IMR-90 (cell line): ENCODE data around the gene CATSPER1. TPM values are rescaled to one million over a fixed set of nuclear protein-coding genes. Genes with fewer than 3 reads are reported as not detected.

Experiments used
- ATAC-seq: fragments of 200-7000 bp; cut with Tn5 transposase; 2 replicates; pipeline ENCODE4 v1.9.1; 2020; ENCODE audit warnings: low read depth, mild to moderate bottlenecking, moderate library complexity
- BruUV-seq: library from RNA; stranded (reverse); fragments of 400-500 nt; replicated peaks from 2 replicates; lab custom pipeline; 2021; lab: Mats Ljungman, UMichigan
- CTCF ChIA-PET: fragments of 300-600 bp; formaldehyde crosslinking; extraction: SDS; loops from one replicate; lab custom pipeline; 2021; ENCODE audit warnings: antibody characterized with exemption; lab: Yijun Ruan, JAX
- POLR2A ChIA-PET: fragments of 300-600 bp; sonication (Branson Sonifier 250); formaldehyde crosslinking; loops from one replicate; lab custom pipeline; 2022; ENCODE audit warnings: antibody characterized with exemption; ENCODE audit not compliant: unreplicated experiment; lab: Charles Lee
- DNase-seq: peaks from one replicate; pipeline ENCODE4 v3.0.0; 2013
- H2AFZ ChIP-seq: replicated peaks from 2 replicates; pipeline ENCODE3; 2013; ENCODE audit warnings: low read length, mild to moderate bottlenecking; ENCODE audit not compliant: poor library complexity
- H2AK5ac ChIP-seq: 2 replicates; pipeline ENCODE4 v1.6.1; 2013; ENCODE audit warnings: low read depth, low read length, inconsistent platforms
- H2AK9ac ChIP-seq: replicated peaks from 2 replicates; pipeline ENCODE3; 2013; ENCODE audit warnings: mild to moderate bottlenecking, low read depth, low read length, moderate library complexity; ENCODE audit not compliant: poor library complexity
- H2BK120ac ChIP-seq: 2 replicates; pipeline ENCODE4 v1.6.1; 2013; ENCODE audit warnings: low read depth, low read length, inconsistent platforms
- H2BK15ac ChIP-seq: 3 replicates; pipeline ENCODE4 v1.6.1; 2013; ENCODE audit warnings: low read depth, low read length, inconsistent platforms
- H2BK20ac ChIP-seq: 2 replicates; pipeline ENCODE4 v1.6.1; 2013; ENCODE audit warnings: low read depth, mild to moderate bottlenecking, inconsistent platforms, low read length, moderate library complexity
- H2BK5ac ChIP-seq: 2 replicates; pipeline ENCODE4 v1.6.1; 2013; ENCODE audit warnings: mild to moderate bottlenecking, low read depth, low read length, inconsistent platforms; ENCODE audit not compliant: poor library complexity, severe bottlenecking
- H3K14ac ChIP-seq: replicated peaks from 2 replicates; pipeline ENCODE4 v1.6.1; 2013; ENCODE audit warnings: low read depth, low read length, inconsistent platforms
- H3K18ac ChIP-seq: 2 replicates; pipeline ENCODE4 v1.6.1; 2013; ENCODE audit warnings: low read depth, low read length, control low read depth
- H3K23ac ChIP-seq: 2 replicates; pipeline ENCODE4 v1.6.1; 2013; ENCODE audit warnings: low read depth, low read length, inconsistent platforms
- H3K27ac ChIP-seq: 2 replicates; pipeline ENCODE4 v1.5.1; 2013; ENCODE audit warnings: mild to moderate bottlenecking, control low read depth, low read length; ENCODE audit not compliant: insufficient read depth
- H3K27me3 ChIP-seq: 2 replicates; pipeline ENCODE4 v1.6.1; 2013; ENCODE audit warnings: low read length; ENCODE audit not compliant: control insufficient read depth, insufficient read depth
- H3K36me3 ChIP-seq: 2 replicates; pipeline ENCODE4 v1.6.1; 2013; ENCODE audit warnings: low read length, mixed read lengths; ENCODE audit not compliant: control insufficient read depth, insufficient read depth
- H3K4ac ChIP-seq: 2 replicates; pipeline ENCODE4 v1.6.1; 2013; ENCODE audit warnings: low read depth, low read length, inconsistent platforms
- H3K4me1 ChIP-seq: 2 replicates; pipeline ENCODE4 v1.6.1; 2013; ENCODE audit warnings: low read length, mixed read lengths; ENCODE audit not compliant: control insufficient read depth, insufficient read depth
- H3K4me2 ChIP-seq: 2 replicates; pipeline ENCODE4 v1.6.1; 2013; ENCODE audit warnings: low read depth, mild to moderate bottlenecking, control low read depth, low read length, moderate library complexity
- H3K4me3 ChIP-seq: 2 replicates; pipeline ENCODE4 v1.5.1; 2013; ENCODE audit warnings: low read depth, mild to moderate bottlenecking, control low read depth, low read length, moderate library complexity; ENCODE audit not compliant: insufficient read depth
- H3K56ac ChIP-seq: 2 replicates; pipeline ENCODE4 v1.6.1; 2013; ENCODE audit warnings: low read length, inconsistent platforms; ENCODE audit not compliant: insufficient read depth; ENCODE audit errors: extremely low read depth
- H3K79me1 ChIP-seq, 2 experiments: 2 replicates each; pipeline ENCODE4 v1.6.1; 2013; ENCODE audit warnings: low read length in 2 of 2, inconsistent platforms in 1 of 2, low read depth in 1 of 2
- H3K9ac ChIP-seq: 2 replicates; pipeline ENCODE4 v1.6.1; 2013; ENCODE audit warnings: low read depth, low read length, control low read depth
- H3K9me1 ChIP-seq: 2 replicates; pipeline ENCODE4 v1.6.1; 2013; ENCODE audit warnings: low read length, inconsistent platforms; ENCODE audit not compliant: insufficient read depth
- H3K9me3 ChIP-seq: 2 replicates; pipeline ENCODE4 v1.6.1; 2013; ENCODE audit warnings: low read length; ENCODE audit not compliant: control insufficient read depth, insufficient read depth
- H4K20me1 ChIP-seq: 2 replicates; pipeline ENCODE4 v1.6.1; 2013; ENCODE audit warnings: low read length, inconsistent platforms; ENCODE audit not compliant: insufficient read depth
- H4K5ac ChIP-seq: 2 replicates; pipeline ENCODE4 v1.6.1; 2013; ENCODE audit warnings: mild to moderate bottlenecking, low read depth, low read length, control low read depth
- H4K8ac ChIP-seq, 2 experiments: 2 replicates each; pipeline ENCODE4 v1.6.1; 2013; ENCODE audit warnings: low read depth in 2 of 2, low read length in 2 of 2, control low read depth in 1 of 2, inconsistent platforms in 1 of 2
- H4K91ac ChIP-seq: 2 replicates; pipeline ENCODE4 v1.6.1; 2013; ENCODE audit warnings: low read depth, low read length, inconsistent platforms; ENCODE audit not compliant: insufficient read depth
- CHD1 ChIP-seq: IDR thresholded peaks from 2 replicates; pipeline ENCODE4 v1.6.1; 2012; ENCODE audit warnings: low read depth, low read length, improper control_type of control experiment
- FOS ChIP-seq: fragments of 150-350 bp; IDR thresholded peaks from 2 replicates; pipeline ENCODE4 v1.6.1; 2016; ENCODE audit warnings: low read depth, low read length
- MAFK ChIP-seq: IDR thresholded peaks from 2 replicates; pipeline ENCODE4 v1.6.1; 2012; ENCODE audit warnings: low read depth, low read length, improper control_type of control experiment
- MAZ ChIP-seq: IDR thresholded peaks from 2 replicates; pipeline ENCODE4 v1.6.1; 2012; ENCODE audit warnings: low read depth, mild to moderate bottlenecking, low read length, improper control_type of control experiment, moderate library complexity, borderline replicate concordance
- POLR2A ChIP-seq: IDR thresholded peaks from 2 replicates; pipeline ENCODE4 v1.6.1; 2012; ENCODE audit warnings: mild to moderate bottlenecking, low read depth, low read length
- RAD21 ChIP-seq: IDR thresholded peaks from 2 replicates; pipeline ENCODE4 v1.6.1; 2012; ENCODE audit warnings: low read length, improper control_type of control experiment
- whole genome bisulfite sequencing, 2 experiments: methylation state at CpG; one replicate each; pipeline versions ENCODE4 v1.1.5 to v1.1.7; 2013; ENCODE audit warnings: missing lambda C conversion rate in 2 of 2; ENCODE audit not compliant: insufficient read length in 1 of 2; ENCODE audit errors: extremely low coverage in 2 of 2; 5-methylcytosine and 5-hydroxymethylcytosine counted together
- dilution Hi-C: fragments of 300-500 bp; cut with HindIII; formaldehyde crosslinking; loops from one replicate; pipeline ENCODE4 v1.14.3; 2018; ENCODE audit warnings: low sequenced_read_pairs; ENCODE audit not compliant: unreplicated experiment
- in situ Hi-C: fragments of 300-500 bp; cut with MboI; formaldehyde crosslinking; loops from 3 replicates; pipeline ENCODE4 v1.14.3; 2019; ENCODE audit warnings: low sequenced_read_pairs, inconsistent platforms, mixed read lengths
- intact Hi-C: fragments of 100-400 bp; cut with micrococcal nuclease; formaldehyde crosslinking; loops from 2 replicates; pipeline ENCODE4 v1.10.0; 2022
- polyA plus RNA-seq, 3 experiments: library from polyadenylated mRNA; depleted of rRNA; stranded (reverse); fragments of >200 nt; gene quantifications; 2 replicates each; pipeline ENCODE4 v1.2.3, GENCODE V29; 2012; ENCODE audit warnings: low replicate concordance in 1 of 3
- total RNA-seq: library from RNA; depleted of rRNA; stranded (reverse); fragments of >200 nt; gene quantifications from 2 replicates; pipeline ENCODE4 v1.2.3, GENCODE V29; 2012
- TF ChIP-seq, protein P1 (sequence below): conservative IDR thresholded peaks from 2 replicates; pipeline ENCODE4 v1.5.1; 2012; ENCODE audit warnings: mild to moderate bottlenecking, low read depth, low read length, improper control_type of control experiment
- TF ChIP-seq, protein P2 (sequence below): fragments of 150-350 bp; IDR thresholded peaks from 2 replicates; pipeline ENCODE4 v1.6.1; 2016; ENCODE audit warnings: low read depth, mild to moderate bottlenecking, low read length, moderate library complexity, borderline replicate concordance
- TF ChIP-seq, protein P3 (sequence below): fragments of 150-350 bp; IDR thresholded peaks from 2 replicates; pipeline ENCODE4 v1.6.1; 2017; ENCODE audit warnings: mild to moderate bottlenecking, antibody characterized with exemption, low read length, low read depth

CATSPER1 gene
- total and polyA plus RNA-seq, 2 of the 4 experiments (the other 2 are of a cell fraction) = 0.18 to 0.91 TPM

DNA sequence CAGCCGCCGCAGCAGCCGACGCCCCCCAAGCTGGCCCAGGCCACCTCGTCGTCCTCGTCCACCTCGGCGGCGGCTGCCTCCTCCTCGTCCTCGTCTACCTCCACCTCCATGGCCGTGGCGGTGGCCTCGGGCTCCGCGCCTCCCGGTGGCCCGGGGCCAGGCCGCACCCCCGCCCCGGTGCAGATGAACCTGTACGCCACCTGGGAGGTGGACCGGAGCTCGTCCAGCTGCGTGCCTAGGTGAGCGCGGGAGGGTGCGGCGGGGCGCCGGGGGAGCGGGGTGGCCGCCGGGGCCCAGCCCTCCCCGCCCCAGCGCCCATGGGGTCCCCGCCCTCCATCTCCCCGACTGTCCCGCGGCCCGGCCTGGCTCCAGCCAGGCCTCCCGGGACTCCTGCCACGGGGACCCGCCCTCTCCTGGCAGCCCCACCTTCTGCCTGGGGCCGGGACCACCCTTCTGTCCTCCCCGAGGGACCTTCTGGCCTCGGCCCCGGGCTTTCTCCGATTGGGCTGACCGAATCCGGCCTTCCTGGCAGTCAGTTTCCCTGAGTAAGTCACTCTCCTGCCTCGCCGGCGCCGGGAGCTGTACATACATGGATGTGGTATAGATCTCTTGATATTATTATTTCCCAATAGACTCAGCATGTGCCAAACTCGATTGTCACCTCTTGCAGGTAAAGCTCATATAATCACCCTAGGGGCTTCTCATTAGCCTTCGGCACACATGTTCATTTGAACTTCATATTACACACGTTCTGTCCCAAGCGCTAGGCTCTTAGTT, 44.5 kb upstream of the CATSPER1 start:
- Histone ChIP-seq H2AK9ac (peak overlapping the region; percentile 95), H3K9me3 (no peaks in the 10 kb centered on the region), H3K79me1 (peaks cover 20 to 59% of the 10 kb centered on the region in 2 experiments), H3K36me3 (peaks cover 38% of the 10 kb centered on the region), H3K4me3 (peak overlapping the region; percentile 99), H2BK5ac (peak overlapping the region; percentile 85), H3K9ac (peak overlapping the region; percentile 92), H3K23ac (peak overlapping the region; percentile 91), H3K27ac (peak overlapping the region; percentile 83), H2AK5ac (peak overlapping the region; percentile 46; the same call in 1 of the 2 replicates), H3K18ac (peak overlapping the region; percentile 10; the same call in 1 of the 2 replicates), H2BK20ac (no peak overlapping the region), H3K14ac (peak overlapping the region; percentile 64), H4K20me1 (peaks cover 27% of the 10 kb centered on the region), H3K4ac (peak overlapping the region; percentile 56), H3K56ac (peak overlapping the region; percentile 58; the same call in 1 of the 2 replicates), H2BK120ac (peak overlapping the region; percentile 2; the same call in 1 of the 2 replicates), H3K4me2 (peak overlapping the region; percentile 82), H2BK15ac (no peak overlapping the region), H4K8ac (peak overlapping the region in 1 of 2 experiments; percentile 43; a peak in 1 of 4 replicates), H3K9me1 (peaks cover 13% of the 10 kb centered on the region), H2AFZ (peak overlapping the region; percentile 89), H3K27me3 (no peaks in the 10 kb centered on the region), H4K5ac (0 out of 2 replicates have a peak overlapping the region, but pooled peaks have one; percentile 3), H4K91ac (peak overlapping the region; percentile 44), H3K4me1 (peaks cover 12% of the 10 kb centered on the region)
- dilution Hi-C loops (no loop called here), intact Hi-C loops (loop anchor here (2.0 to 5.0 kb wide), 2 partner anchors 42 to 188 kb away; no protein-coding TSS in a partner anchor), in situ Hi-C loops (no loop called here)
- ATAC-seq = peak; percentile 9
- WGBS, 2 experiments = 8% methylated on average over 13 of the region's 60 CpGs; no CpG with 5 or more reads in 1 of the 2 experiments
- ChIA-PET POLR2A (no interaction called here), CTCF (interaction anchor here (0.6 kb wide), 1 partner anchor 67 kb away, joined by 5 read pairs; no protein-coding TSS in a partner anchor)
- DNase-seq = peak; percentile 28
- TF ChIP-seq MAFK = no peak
- TF ChIP-seq, protein P1, sequence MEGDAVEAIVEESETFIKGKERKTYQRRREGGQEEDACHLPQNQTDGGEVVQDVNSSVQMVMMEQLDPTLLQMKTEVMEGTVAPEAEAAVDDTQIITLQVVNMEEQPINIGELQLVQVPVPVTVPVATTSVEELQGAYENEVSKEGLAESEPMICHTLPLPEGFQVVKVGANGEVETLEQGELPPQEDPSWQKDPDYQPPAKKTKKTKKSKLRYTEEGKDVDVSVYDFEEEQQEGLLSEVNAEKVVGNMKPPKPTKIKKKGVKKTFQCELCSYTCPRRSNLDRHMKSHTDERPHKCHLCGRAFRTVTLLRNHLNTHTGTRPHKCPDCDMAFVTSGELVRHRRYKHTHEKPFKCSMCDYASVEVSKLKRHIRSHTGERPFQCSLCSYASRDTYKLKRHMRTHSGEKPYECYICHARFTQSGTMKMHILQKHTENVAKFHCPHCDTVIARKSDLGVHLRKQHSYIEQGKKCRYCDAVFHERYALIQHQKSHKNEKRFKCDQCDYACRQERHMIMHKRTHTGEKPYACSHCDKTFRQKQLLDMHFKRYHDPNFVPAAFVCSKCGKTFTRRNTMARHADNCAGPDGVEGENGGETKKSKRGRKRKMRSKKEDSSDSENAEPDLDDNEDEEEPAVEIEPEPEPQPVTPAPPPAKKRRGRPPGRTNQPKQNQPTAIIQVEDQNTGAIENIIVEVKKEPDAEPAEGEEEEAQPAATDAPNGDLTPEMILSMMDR = no peak
- TF ChIP-seq RAD21 = no peak
- TF ChIP-seq MAZ = no peak
- no peak for TF ChIP-seq CHD1
- TF ChIP-seq POLR2A = no peak
- TF ChIP-seq, protein P2, sequence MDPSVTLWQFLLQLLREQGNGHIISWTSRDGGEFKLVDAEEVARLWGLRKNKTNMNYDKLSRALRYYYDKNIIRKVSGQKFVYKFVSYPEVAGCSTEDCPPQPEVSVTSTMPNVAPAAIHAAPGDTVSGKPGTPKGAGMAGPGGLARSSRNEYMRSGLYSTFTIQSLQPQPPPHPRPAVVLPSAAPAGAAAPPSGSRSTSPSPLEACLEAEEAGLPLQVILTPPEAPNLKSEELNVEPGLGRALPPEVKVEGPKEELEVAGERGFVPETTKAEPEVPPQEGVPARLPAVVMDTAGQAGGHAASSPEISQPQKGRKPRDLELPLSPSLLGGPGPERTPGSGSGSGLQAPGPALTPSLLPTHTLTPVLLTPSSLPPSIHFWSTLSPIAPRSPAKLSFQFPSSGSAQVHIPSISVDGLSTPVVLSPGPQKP = no peak
- TF ChIP-seq, protein P3, sequence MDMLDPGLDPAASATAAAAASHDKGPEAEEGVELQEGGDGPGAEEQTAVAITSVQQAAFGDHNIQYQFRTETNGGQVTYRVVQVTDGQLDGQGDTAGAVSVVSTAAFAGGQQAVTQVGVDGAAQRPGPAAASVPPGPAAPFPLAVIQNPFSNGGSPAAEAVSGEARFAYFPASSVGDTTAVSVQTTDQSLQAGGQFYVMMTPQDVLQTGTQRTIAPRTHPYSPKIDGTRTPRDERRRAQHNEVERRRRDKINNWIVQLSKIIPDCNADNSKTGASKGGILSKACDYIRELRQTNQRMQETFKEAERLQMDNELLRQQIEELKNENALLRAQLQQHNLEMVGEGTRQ = no peak
- no peak for TF ChIP-seq FOS
- no TSS peak for BruUV-seq
